Measurements from ENCODE around the gene ASF1B. TPM values are rescaled to one million over a fixed set of nuclear protein-coding genes. Genes with fewer than 3 reads are reported as not detected.

ASF1B gene
- total and polyA plus RNA-seq, 4 experiments from 2014 or later = 1.8 to 3.0 (median 2.6) TPM

DNA sequence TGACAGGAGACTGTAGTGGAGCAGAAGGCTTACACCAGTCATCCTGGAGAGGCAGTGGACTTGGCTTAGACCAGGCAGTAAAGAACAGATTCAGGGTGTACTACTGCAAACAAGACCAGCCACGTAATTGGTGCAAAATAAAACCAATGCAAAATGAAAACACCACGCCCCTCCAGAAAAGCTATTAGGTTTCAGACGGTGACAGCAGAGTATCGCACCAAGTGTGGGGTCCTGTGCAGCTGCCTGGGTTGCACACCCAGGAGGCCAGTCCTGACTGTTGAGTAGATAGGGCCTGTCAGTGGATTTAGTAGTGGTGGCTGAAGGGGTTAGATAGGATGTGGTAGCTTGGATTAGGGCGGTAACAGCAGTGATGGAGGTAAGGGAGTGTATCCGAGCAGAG lies 13.5 kb downstream of the ASF1B start:
- peaks cover 7 to 11% (median 9%) of the 10 kb centered on the region in 4 donors for H3K4me1 Mint-ChIP-seq
- no peaks in the 10 kb centered on the region for H3K9me3 Mint-ChIP-seq
- H3K27me3 Mint-ChIP-seq = no peaks in the 10 kb centered on the region
- no peak overlapping the region for H3K4me3 ChIP-seq (ENCODE audit: low read length in 2 of 2)
- H3K4me1 ChIP-seq (ENCODE audit: insufficient read depth, low read length) = peaks cover 11% of the 10 kb centered on the region
- peak overlapping the region in 1 of 7 donors; percentile 19 for H3K27ac Mint-ChIP-seq
- no peaks in the 10 kb centered on the region for H3K9me3 ChIP-seq (ENCODE audit: control insufficient read depth in 1 of 2, low read length in 2 of 2)
- H3K4me3 Mint-ChIP-seq = no peak overlapping the region
- peaks cover 0 to 2% of the 10 kb centered on the region in 2 donors for H3K36me3 Mint-ChIP-seq
- intact Hi-C loops (cut with micrococcal nuclease) = no loop called here
- H3K36me3 ChIP-seq (ENCODE audit: insufficient read depth, low read length) = no peaks in the 10 kb centered on the region
- ChIA-PET POLR2A (ENCODE audit: partially characterized antibody) (interaction anchor here (1.1 kb wide), 1 partner anchor 14 kb away, joined by 5 read pairs; the partner anchor contains the start of gene ASF1B), CTCF (ENCODE audit: partially characterized antibody) (interaction anchor here (1.6 to 1.8 kb wide), 2 partner anchors 14 to 49 kb away, joined by 3 to 7 read pairs; partner anchors contain the start of gene ASF1B)
- no peak overlapping the region for H3K27ac ChIP-seq (ENCODE audit: low read depth, low read length)
- no peaks in the 10 kb centered on the region for H3K27me3 ChIP-seq (ENCODE audit: insufficient read depth, low read length)
- no peak for DNase-seq

DNA sequence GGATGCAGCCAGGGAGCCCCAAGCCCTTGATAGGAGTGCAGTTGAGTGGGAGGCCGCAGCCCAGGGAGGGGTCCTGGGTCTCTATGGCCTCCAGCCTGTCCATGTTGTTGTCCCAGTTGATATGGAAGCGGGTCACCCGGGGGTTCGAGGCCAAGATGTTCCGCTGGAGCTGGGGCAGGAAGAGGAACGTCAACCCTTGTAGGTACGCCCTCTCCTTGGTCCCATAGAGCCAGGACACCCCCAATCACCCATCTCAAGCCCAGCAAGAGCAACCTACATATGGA lies 15.9 kb downstream of the ASF1B start:
- H3K27ac ChIP-seq (ENCODE audit: low read depth, low read length) = no peak overlapping the region
- Mint-ChIP-seq H3K36me3 (peaks cover 0 to 7% of the 10 kb centered on the region in 2 donors), H3K4me3 (no peak overlapping the region), H3K27ac (peak overlapping the region in 1 of 7 donors; percentile 21), H3K27me3 (no peaks in the 10 kb centered on the region), H3K4me1 (peaks cover 17 to 33% (median 24%) of the 10 kb centered on the region in 4 donors), H3K9me3 (no peaks in the 10 kb centered on the region)
- no peak overlapping the region for H3K4me3 ChIP-seq (ENCODE audit: low read length in 2 of 2)
- DNase-seq = no peak
- peaks cover 28% of the 10 kb centered on the region for H3K4me1 ChIP-seq (ENCODE audit: insufficient read depth, low read length)
- intact Hi-C loops (cut with micrococcal nuclease) = no loop called here
- no peaks in the 10 kb centered on the region for H3K9me3 ChIP-seq (ENCODE audit: control insufficient read depth in 1 of 2, low read length in 2 of 2)
- CTCF ChIA-PET (ENCODE audit: partially characterized antibody) = no interaction called here
- no peaks in the 10 kb centered on the region for H3K36me3 ChIP-seq (ENCODE audit: insufficient read depth, low read length)
- no peaks in the 10 kb centered on the region for H3K27me3 ChIP-seq (ENCODE audit: insufficient read depth, low read length)
- POLR2A ChIA-PET (ENCODE audit: partially characterized antibody) = no interaction called here

- Mint-ChIP-seq H3K9me3 (no peaks in the 10 kb centered on the region), H3K36me3 (peaks cover 0 to 7% of the 10 kb centered on the region in 2 donors), H3K27ac (peak overlapping the region in 5 of 7 donors; percentile 21 to 98 (median 31)), H3K4me3 (peak overlapping the region in 1 of 8 donors; percentile 35), H3K4me1 (peaks cover 19 to 39% (median 29%) of the 10 kb centered on the region in 4 donors), H3K27me3 (no peaks in the 10 kb centered on the region)
- no peaks in the 10 kb centered on the region for H3K9me3 ChIP-seq (ENCODE audit: control insufficient read depth in 1 of 2, low read length in 2 of 2)
- DNase-seq = no peak
- CTCF ChIA-PET (ENCODE audit: partially characterized antibody) = no interaction called here
- intact Hi-C loops (cut with micrococcal nuclease) = no loop called here
- no peak overlapping the region for H3K27ac ChIP-seq (ENCODE audit: low read depth, low read length)
- H3K4me3 ChIP-seq (ENCODE audit: low read length in 2 of 2) = no peak overlapping the region
- peaks cover 34% of the 10 kb centered on the region for H3K4me1 ChIP-seq (ENCODE audit: insufficient read depth, low read length)
- POLR2A ChIA-PET (ENCODE audit: partially characterized antibody) = interaction anchor here (4.8 kb wide), 1 partner anchor 17 kb away, joined by 40 read pairs; the partner anchor contains the start of gene ASF1B
- H3K36me3 ChIP-seq (ENCODE audit: insufficient read depth, low read length) = no peaks in the 10 kb centered on the region
- H3K27me3 ChIP-seq (ENCODE audit: insufficient read depth, low read length) = no peaks in the 10 kb centered on the region
These were observed 16.5 kb downstream of the ASF1B start for GRCh38 chr19:14119644-14120496.

- H3K9me3 ChIP-seq (ENCODE audit: control insufficient read depth in 1 of 2, low read length in 2 of 2) = no peaks in the 10 kb centered on the region
- no peak overlapping the region for H3K4me3 ChIP-seq (ENCODE audit: low read length in 2 of 2)
- no peak for DNase-seq
- peak overlapping the region; percentile 95 to 98 (median 98) for H3K27ac Mint-ChIP-seq
- no peaks in the 10 kb centered on the region for H3K27me3 Mint-ChIP-seq
- H3K4me3 Mint-ChIP-seq = peak overlapping the region; percentile 87 to 98 (median 92)
- no peaks in the 10 kb centered on the region for H3K27me3 ChIP-seq (ENCODE audit: insufficient read depth, low read length)
- H3K4me1 Mint-ChIP-seq = peaks cover 19 to 43% (median 32%) of the 10 kb centered on the region in 4 donors
- no peaks in the 10 kb centered on the region for H3K9me3 Mint-ChIP-seq
- H3K4me1 ChIP-seq (ENCODE audit: insufficient read depth, low read length) = peaks cover 40% of the 10 kb centered on the region
- CTCF ChIA-PET (ENCODE audit: partially characterized antibody) = no interaction called here
- H3K27ac ChIP-seq (ENCODE audit: low read depth, low read length) = peak overlapping the region; percentile 73
- H3K36me3 Mint-ChIP-seq = peaks cover 0 to 7% of the 10 kb centered on the region in 2 donors
- H3K36me3 ChIP-seq (ENCODE audit: insufficient read depth, low read length) = no peaks in the 10 kb centered on the region
- intact Hi-C loops (cut with micrococcal nuclease) = no loop called here
- POLR2A ChIA-PET (ENCODE audit: partially characterized antibody) = interaction anchor here (1.1 to 4.8 kb wide), 3 partner anchors 17 to 114 kb away, joined by 3 to 40 read pairs (median 24); partner anchors contain the start of gene ASF1B
These were observed 17.2 kb downstream of the ASF1B start for GRCh38 chr19:14119146-14119545.

DNA sequence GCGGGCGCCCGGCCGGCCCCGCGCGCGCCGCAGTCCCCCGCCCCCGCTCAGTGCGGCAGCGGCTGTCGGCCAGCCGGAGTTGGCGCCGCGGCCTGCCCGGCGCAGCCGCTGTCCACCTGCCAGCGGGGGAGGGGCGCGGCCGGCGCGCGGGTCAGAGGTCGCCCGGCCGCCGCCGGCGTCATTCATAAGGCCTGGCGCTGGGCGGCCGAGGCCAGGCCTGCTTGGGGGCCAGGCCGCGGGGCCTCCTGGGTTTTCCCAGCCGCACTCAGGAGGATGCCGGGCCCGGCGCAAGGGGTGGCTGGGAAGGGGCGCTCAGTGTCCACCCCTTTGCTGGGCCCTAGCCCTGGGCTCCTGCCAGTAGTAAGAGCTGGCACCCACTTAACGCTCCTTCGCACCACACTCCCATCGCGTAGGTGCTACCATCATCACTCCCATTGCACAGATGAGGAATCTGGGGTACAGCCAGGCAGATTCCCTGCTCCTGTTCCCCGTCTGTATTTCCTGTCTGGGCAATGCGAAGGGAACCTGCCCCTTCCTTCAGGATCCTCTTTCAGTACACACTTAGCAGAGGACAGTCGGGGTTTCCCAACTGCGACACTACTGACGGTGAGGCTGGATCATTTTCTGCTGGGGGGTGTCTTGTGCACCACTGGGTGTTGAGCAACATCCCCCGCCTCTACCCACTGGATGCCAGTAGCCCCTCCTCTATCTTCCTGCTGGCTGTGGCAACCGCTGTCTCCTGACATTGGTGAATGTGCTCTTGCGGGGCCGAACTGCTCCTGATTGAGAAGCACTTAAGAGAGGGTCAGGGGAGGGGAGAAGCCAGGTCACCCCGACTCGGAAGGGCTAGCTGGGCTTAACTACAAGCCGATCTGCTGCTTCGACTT lies 18.0 kb downstream of the ASF1B start:
- ChIA-PET CTCF (ENCODE audit: partially characterized antibody) (interaction anchor here (1.0 kb wide), 1 partner anchor 18 kb away, joined by 3 read pairs; the partner anchor contains the start of gene ASF1B), POLR2A (ENCODE audit: partially characterized antibody) (interaction anchor here (0.6 to 4.8 kb wide), 19 partner anchors 15 to 354 kb away, joined by 3 to 40 read pairs (median 3); partner anchors contain the start of genes ADGRE5, ASF1B, IL27RA and MISP3)
- Histone ChIP-seq H3K4me1 (ENCODE audit: insufficient read depth, low read length) (peaks cover 40% of the 10 kb centered on the region), H3K4me3 (ENCODE audit: low read length in 2 of 2) (peak overlapping the region; percentile 29 to 63), H3K9me3 (ENCODE audit: control insufficient read depth in 1 of 2, low read length in 2 of 2) (no peaks in the 10 kb centered on the region), H3K27me3 (ENCODE audit: insufficient read depth, low read length) (no peaks in the 10 kb centered on the region), H3K36me3 (ENCODE audit: insufficient read depth, low read length) (no peaks in the 10 kb centered on the region), H3K27ac (ENCODE audit: low read depth, low read length) (peak overlapping the region; percentile 73)
- DNase-seq = peak; percentile 40 to 84 (median 45)
- H3K36me3 Mint-ChIP-seq = peaks cover 0 to 7% of the 10 kb centered on the region in 2 donors
- peak overlapping the region; percentile 87 to 98 (median 92) for H3K4me3 Mint-ChIP-seq
- H3K27me3 Mint-ChIP-seq = no peaks in the 10 kb centered on the region
- peaks cover 0 to 2% (median 0%) of the 10 kb centered on the region in 8 donors for H3K9me3 Mint-ChIP-seq
- H3K27ac Mint-ChIP-seq = peak overlapping the region; percentile 95 to 98 (median 98)
- H3K4me1 Mint-ChIP-seq = peaks cover 21 to 50% (median 36%) of the 10 kb centered on the region in 4 donors
- intact Hi-C loops (cut with micrococcal nuclease) = loop anchor here (1.0 kb wide), 1 partner anchor 18 kb away; the partner anchor contains the start of gene ASF1B

DNA sequence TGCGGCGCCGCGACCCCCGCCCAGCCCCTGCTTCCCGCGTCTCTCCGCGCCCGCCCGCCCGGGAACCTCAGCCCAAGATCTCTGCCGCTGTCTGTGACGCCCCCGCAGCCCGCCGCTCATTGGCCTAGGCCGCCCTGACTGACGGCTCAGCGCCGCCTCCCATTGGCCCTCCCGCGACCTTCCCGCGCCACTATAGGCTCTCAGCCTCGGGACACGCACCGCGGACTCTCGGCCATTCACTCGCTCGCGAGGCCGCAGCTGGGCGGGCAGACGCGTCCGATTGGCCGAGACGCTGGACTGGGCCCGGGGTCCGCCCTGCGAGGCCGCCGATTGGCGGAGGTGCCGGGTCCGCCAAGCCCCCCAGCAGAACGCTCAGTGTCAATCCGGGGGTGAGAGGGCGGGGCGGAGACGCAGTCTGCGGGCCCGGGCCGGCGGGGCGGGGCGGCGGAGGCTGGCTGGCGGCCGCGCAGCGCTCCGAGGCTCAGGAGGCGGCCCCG lies 18.7 kb downstream of the ASF1B start, which contains the start of gene PRKACA:
Gene PRKACA, minus strand, starts transcription at position 95 of the 497 bp plus-strand sequence. CDS start 215 bp downstream, outside the sequence.
- Mint-ChIP-seq H3K27ac (peak within 1 kb of the TSS; percentile 95 to 98 (median 98)), H3K27me3 (no peaks in the 10 kb centered on the region), H3K4me1 (peaks cover 23 to 50% (median 39%) of the 10 kb centered on the region in 4 donors), H3K9me3 (peaks cover 0 to 2% (median 0%) of the 10 kb centered on the region in 8 donors), H3K36me3 (peaks cover 0 to 7% of the 10 kb centered on the region in 2 donors), H3K4me3 (peak within 1 kb of the TSS; percentile 92 to 98 (median 96))
- peak within 1 kb of the TSS; percentile 57 to 63 for H3K4me3 ChIP-seq (ENCODE audit: low read length in 2 of 2)
- intact Hi-C loops (cut with micrococcal nuclease) = loop anchor here (1.0 to 2.0 kb wide), 4 partner anchors 19 to 237 kb away; partner anchors contain the start of genes ASF1B and SAMD1
- H3K36me3 ChIP-seq (ENCODE audit: insufficient read depth, low read length) = no peaks in the 10 kb centered on the region
- peak; percentile 97 to 99 (median 99) for DNase-seq
- peak within 1 kb of the TSS; percentile 73 for H3K27ac ChIP-seq (ENCODE audit: low read depth, low read length)
- H3K27me3 ChIP-seq (ENCODE audit: insufficient read depth, low read length) = no peaks in the 10 kb centered on the region
- POLR2A ChIA-PET (ENCODE audit: partially characterized antibody) = interaction anchor here (0.6 to 4.8 kb wide), 23 partner anchors 14 to 353 kb away, joined by 3 to 40 read pairs (median 3); partner anchors contain the start of genes ADGRE5, ASF1B, IL27RA and MISP3
- no peaks in the 10 kb centered on the region for H3K9me3 ChIP-seq (ENCODE audit: control insufficient read depth in 1 of 2, low read length in 2 of 2)
- peaks cover 41% of the 10 kb centered on the region for H3K4me1 ChIP-seq (ENCODE audit: insufficient read depth, low read length)
- CTCF ChIA-PET (ENCODE audit: partially characterized antibody) = interaction anchor here (1.0 kb wide), 1 partner anchor 19 kb away, joined by 3 read pairs; the partner anchor contains the start of gene ASF1B
